Liver (tissue), 9 donors: ENCODE data around the gene ENHO. TPM values are rescaled to one million over a fixed set of nuclear protein-coding genes. Genes with fewer than 3 reads are reported as not detected.

Experiments
- DNase-seq: peaks from one replicate; pipeline ENCODE4 v3.0.0-alpha.2; 2017; ENCODE audit warnings: low spot score
- H3K27ac ChIP-seq, 2 donors: one replicate each; pipeline ENCODE4 v1.7.0; 2013; ENCODE audit warnings: inconsistent platforms in 2 of 2, low read length in 2 of 2, control low read depth in 1 of 2, low read depth in 1 of 2, mild to moderate bottlenecking in 1 of 2
- H3K27me3 ChIP-seq, 4 donors: one replicate each; pipeline versions ENCODE4 v1.6.1 to v1.7.0; 2013; ENCODE audit warnings: low read length in 3 of 4, inconsistent platforms in 1 of 4, mild to moderate bottlenecking in 1 of 4, moderate library complexity in 1 of 4; ENCODE audit not compliant: control insufficient read depth in 4 of 4, insufficient read depth in 4 of 4
- H3K36me3 ChIP-seq, 4 donors: one replicate each; pipeline versions ENCODE4 v1.6.1 to v1.7.0; 2013; ENCODE audit warnings: low read length in 3 of 4, mild to moderate bottlenecking in 3 of 4, low read depth in 1 of 4, moderate library complexity in 1 of 4; ENCODE audit not compliant: control insufficient read depth in 4 of 4, insufficient read depth in 3 of 4
- H3K4me1 ChIP-seq, 4 donors: one replicate each; pipeline versions ENCODE4 v1.6.1 to v1.7.0; 2013; ENCODE audit warnings: low read length in 3 of 4, mild to moderate bottlenecking in 3 of 4, moderate library complexity in 1 of 4; ENCODE audit not compliant: control insufficient read depth in 4 of 4, insufficient read depth in 4 of 4
- H3K4me3 ChIP-seq, 3 donors: one replicate each; pipeline versions ENCODE4 v1.6.1 to v1.7.0; 2013; ENCODE audit warnings: low read length in 3 of 3, control low read depth in 1 of 3, low read depth in 1 of 3, mild to moderate bottlenecking in 1 of 3
- H3K9ac ChIP-seq, 2 donors: one replicate each; pipeline ENCODE4 v1.7.0; 2013; ENCODE audit warnings: low read length in 2 of 2, mild to moderate bottlenecking in 2 of 2, moderate library complexity in 2 of 2, control low read depth in 1 of 2, low read depth in 1 of 2
- H3K9me3 ChIP-seq, 4 donors: one replicate each; pipeline versions ENCODE4 v1.6.1 to v1.7.0; 2013; ENCODE audit warnings: low read length in 3 of 4; ENCODE audit not compliant: control insufficient read depth in 4 of 4
- EGR1 ChIP-seq, 2 donors: IDR thresholded peaks; 2 replicates each; pipeline ENCODE4 v1.6.1; 2016 to 2018; ENCODE audit warnings: antibody characterized with exemption in 2 of 2, low read depth in 2 of 2
- HNF4A ChIP-seq, 2 donors: conservative IDR thresholded peaks; 2 replicates each; pipeline ENCODE4 v1.6.1; 2016; ENCODE audit warnings: antibody characterized with exemption in 2 of 2, mild to moderate bottlenecking in 2 of 2
- HNF4G ChIP-seq: IDR thresholded peaks from 2 replicates; pipeline ENCODE4 v1.6.1; 2016; ENCODE audit warnings: antibody characterized with exemption
- JUND ChIP-seq, 2 donors: IDR thresholded peaks; 2 replicates each; pipeline ENCODE4 v1.6.1; 2016; ENCODE audit warnings: antibody characterized with exemption in 2 of 2
- RAD21 ChIP-seq, 2 donors: IDR thresholded peaks; 2 replicates each; pipeline ENCODE4 v1.6.1; 2016; ENCODE audit warnings: antibody characterized with exemption in 2 of 2, mild to moderate bottlenecking in 2 of 2
- RXRA ChIP-seq, 2 donors: IDR thresholded peaks; 2 replicates each; pipeline ENCODE4 v1.6.1; 2017 to 2018; ENCODE audit warnings: antibody characterized with exemption in 2 of 2, mild to moderate bottlenecking in 1 of 2
- TAF1 ChIP-seq: conservative IDR thresholded peaks from 2 replicates; pipeline ENCODE4 v1.6.1; 2016; ENCODE audit warnings: antibody characterized with exemption, mild to moderate bottlenecking
- ZBTB33 ChIP-seq: IDR thresholded peaks from 2 replicates; pipeline ENCODE4 v1.6.1; 2016; ENCODE audit warnings: antibody characterized with exemption
- WGBS: extraction: QIAGEN DNeasy Blood & Tissue Kit; methylation state at CpG from one replicate; pipeline ENCODE4 v1.1.7; 2013; 5-methylcytosine and 5-hydroxymethylcytosine counted together
- polyA plus RNA-seq, 2 donors: library from polyadenylated mRNA; stranded (reverse) in 1 of 2; unstranded in 1 of 2; fragments of 200-250 nt in 1 of 2; fragments of >200 nt in 1 of 2; fragmentation: Nextera tagmentation in 1 of 2; extraction: Ambion mirVana in 1 of 2; gene quantifications; one replicate each; pipeline versions ENCODE4 v1.2.1 to v1.2.3, GENCODE V29; 2013 to 2015
- total RNA-seq, 2 donors: library from RNA; depleted of rRNA; stranded (reverse); fragments of >200 nt; gene quantifications; one replicate each; pipeline ENCODE4 v1.2.3, GENCODE V29; 2014
- TF ChIP-seq, protein P1 (sequence below): fragments of 150-350 bp; IDR thresholded peaks from 2 replicates; pipeline ENCODE4 v1.5.1; 2017; ENCODE audit warnings: improper control_type of control experiment, low read depth, low read length; ENCODE audit not compliant: missing input control
- TF ChIP-seq, protein P2 (sequence below): IDR thresholded peaks from 2 replicates; pipeline ENCODE4 v1.6.1; 2016; ENCODE audit warnings: antibody characterized with exemption
- TF ChIP-seq, protein P3 (sequence below): IDR thresholded peaks from 2 replicates; pipeline ENCODE4 v1.6.1; 2016; ENCODE audit warnings: antibody characterized with exemption, mild to moderate bottlenecking
- donor health status: healthy.
- donor health status: healthy.
- donor health status: healthy.
- donor health status: healthy.
- donor health status: healthy.

The ENHO gene
- total and polyA plus RNA-seq, 4 donors, result 0.67 to 9.6 (median 1.9) TPM

DNA sequence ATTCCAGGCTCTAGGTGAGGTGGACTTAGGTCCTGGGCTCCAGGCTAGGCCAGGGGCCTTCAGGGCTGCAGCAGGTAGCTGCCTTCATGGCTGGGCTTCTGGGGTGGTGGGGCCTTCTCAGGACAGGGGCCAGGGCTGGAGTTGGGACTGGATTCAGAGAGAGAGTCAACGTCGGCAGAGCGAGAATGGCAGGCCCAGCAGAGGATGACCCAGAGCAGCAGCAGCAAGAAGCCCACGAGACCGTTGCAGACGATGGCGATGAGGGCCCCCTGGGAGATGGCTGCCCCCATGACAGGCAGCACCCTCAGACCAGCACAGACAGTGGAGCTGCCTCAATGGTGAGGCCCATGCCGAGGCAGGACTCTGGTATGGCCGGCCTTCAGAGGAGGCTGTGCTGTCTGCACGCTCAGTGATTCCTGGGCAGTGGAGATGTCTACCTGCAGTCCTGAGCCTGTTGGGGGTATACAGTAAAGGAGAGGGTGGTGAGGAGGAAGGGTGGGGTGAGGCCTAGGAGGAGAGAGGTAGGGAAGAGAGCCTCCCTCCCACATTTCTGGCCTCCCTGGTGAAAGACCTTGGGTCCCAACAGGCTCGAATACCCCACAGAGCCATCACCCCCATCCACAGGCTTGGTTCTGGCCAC, 1.3 kb downstream of the ENHO start:
- TF ChIP-seq EGR1 (IDR thresholded peaks at IDR 0.05; ENCODE audit: low read depth in 2 of 2), result no peak
- no peaks in the 10 kb centered on the region for H3K27me3 ChIP-seq
- no peak overlapping the region for H3K9ac ChIP-seq
- peaks cover 8 to 34% (median 24%) of the 10 kb centered on the region in 4 donors for H3K4me1 ChIP-seq
- WGBS, result 96% methylated on average over 11 of the region's 11 CpGs
- no peak overlapping the region for H3K27ac ChIP-seq
- no peak for DNase-seq
- H3K36me3 ChIP-seq, result no peaks in the 10 kb centered on the region
- no peak overlapping the region for H3K4me3 ChIP-seq
- no peaks in the 10 kb centered on the region for H3K9me3 ChIP-seq

GRCh38 chr9:34520505-34521385, 2.0 kb downstream of the ENHO start:
- TF ChIP-seq, protein P1, sequence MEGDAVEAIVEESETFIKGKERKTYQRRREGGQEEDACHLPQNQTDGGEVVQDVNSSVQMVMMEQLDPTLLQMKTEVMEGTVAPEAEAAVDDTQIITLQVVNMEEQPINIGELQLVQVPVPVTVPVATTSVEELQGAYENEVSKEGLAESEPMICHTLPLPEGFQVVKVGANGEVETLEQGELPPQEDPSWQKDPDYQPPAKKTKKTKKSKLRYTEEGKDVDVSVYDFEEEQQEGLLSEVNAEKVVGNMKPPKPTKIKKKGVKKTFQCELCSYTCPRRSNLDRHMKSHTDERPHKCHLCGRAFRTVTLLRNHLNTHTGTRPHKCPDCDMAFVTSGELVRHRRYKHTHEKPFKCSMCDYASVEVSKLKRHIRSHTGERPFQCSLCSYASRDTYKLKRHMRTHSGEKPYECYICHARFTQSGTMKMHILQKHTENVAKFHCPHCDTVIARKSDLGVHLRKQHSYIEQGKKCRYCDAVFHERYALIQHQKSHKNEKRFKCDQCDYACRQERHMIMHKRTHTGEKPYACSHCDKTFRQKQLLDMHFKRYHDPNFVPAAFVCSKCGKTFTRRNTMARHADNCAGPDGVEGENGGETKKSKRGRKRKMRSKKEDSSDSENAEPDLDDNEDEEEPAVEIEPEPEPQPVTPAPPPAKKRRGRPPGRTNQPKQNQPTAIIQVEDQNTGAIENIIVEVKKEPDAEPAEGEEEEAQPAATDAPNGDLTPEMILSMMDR, result no peak
- TF ChIP-seq RXRA (IDR thresholded peaks at IDR 0.05) (no peak), RAD21 (IDR thresholded peaks at IDR 0.05) (no peak), HNF4A (conservative IDR thresholded peaks at IDR 0.05) (no peak), JUND (IDR thresholded peaks at IDR 0.05) (no peak), ZBTB33 (no peak), HNF4G (no peak), TAF1 (no peak)
- TF ChIP-seq, protein P2, sequence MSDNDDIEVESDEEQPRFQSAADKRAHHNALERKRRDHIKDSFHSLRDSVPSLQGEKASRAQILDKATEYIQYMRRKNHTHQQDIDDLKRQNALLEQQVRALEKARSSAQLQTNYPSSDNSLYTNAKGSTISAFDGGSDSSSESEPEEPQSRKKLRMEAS, result no peak
- TF ChIP-seq, protein P3, sequence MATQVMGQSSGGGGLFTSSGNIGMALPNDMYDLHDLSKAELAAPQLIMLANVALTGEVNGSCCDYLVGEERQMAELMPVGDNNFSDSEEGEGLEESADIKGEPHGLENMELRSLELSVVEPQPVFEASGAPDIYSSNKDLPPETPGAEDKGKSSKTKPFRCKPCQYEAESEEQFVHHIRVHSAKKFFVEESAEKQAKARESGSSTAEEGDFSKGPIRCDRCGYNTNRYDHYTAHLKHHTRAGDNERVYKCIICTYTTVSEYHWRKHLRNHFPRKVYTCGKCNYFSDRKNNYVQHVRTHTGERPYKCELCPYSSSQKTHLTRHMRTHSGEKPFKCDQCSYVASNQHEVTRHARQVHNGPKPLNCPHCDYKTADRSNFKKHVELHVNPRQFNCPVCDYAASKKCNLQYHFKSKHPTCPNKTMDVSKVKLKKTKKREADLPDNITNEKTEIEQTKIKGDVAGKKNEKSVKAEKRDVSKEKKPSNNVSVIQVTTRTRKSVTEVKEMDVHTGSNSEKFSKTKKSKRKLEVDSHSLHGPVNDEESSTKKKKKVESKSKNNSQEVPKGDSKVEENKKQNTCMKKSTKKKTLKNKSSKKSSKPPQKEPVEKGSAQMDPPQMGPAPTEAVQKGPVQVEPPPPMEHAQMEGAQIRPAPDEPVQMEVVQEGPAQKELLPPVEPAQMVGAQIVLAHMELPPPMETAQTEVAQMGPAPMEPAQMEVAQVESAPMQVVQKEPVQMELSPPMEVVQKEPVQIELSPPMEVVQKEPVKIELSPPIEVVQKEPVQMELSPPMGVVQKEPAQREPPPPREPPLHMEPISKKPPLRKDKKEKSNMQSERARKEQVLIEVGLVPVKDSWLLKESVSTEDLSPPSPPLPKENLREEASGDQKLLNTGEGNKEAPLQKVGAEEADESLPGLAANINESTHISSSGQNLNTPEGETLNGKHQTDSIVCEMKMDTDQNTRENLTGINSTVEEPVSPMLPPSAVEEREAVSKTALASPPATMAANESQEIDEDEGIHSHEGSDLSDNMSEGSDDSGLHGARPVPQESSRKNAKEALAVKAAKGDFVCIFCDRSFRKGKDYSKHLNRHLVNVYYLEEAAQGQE, result no peak
- WGBS, result 92% methylated on average over 6 of the region's 6 CpGs
- Histone ChIP-seq H3K9me3 (no peaks in the 10 kb centered on the region), H3K9ac (no peak overlapping the region), H3K36me3 (no peaks in the 10 kb centered on the region), H3K4me3 (no peak overlapping the region), H3K27me3 (no peaks in the 10 kb centered on the region), H3K27ac (no peak overlapping the region), H3K4me1 (peaks cover 8 to 34% (median 24%) of the 10 kb centered on the region in 4 donors)
- DNase-seq, result no peak
